K562 (cell line): Measurements from ENCODE around the gene KCNK2. TPM values are rescaled to one million over a fixed set of nuclear protein-coding genes. Genes with fewer than 3 reads are reported as not detected.

Source experiments
- ATAC-seq: fragments of 200-7000 bp; cut with Tn5 transposase; 3 replicates; pipeline ENCODE4 v1.9.1; 2020; ENCODE audit warnings: moderate library complexity
- BruUV-seq: library from RNA; stranded (reverse); fragments of 400-500 nt; replicated peaks from 2 replicates; lab custom pipeline; 2021; lab: Mats Ljungman, UMichigan
- CTCF ChIA-PET: fragments of 300-600 bp; formaldehyde crosslinking; extraction: SDS; loops from one replicate; lab custom pipeline; 2021; ENCODE audit warnings: low intra/inter-chr PET ratio; lab: Yijun Ruan, JAX
- POLR2A ChIA-PET: fragments of 300-600, 350-650 bp; sonication (Branson Sonifier 250); formaldehyde crosslinking; extraction: SDS; loops from one replicate; lab custom pipeline; 2021; ENCODE audit warnings: antibody characterized with exemption, inconsistent platforms; lab: Yijun Ruan, JAX
- DNase-seq, 4 experiments: peaks; one replicate each; pipeline versions ENCODE4 v3.0.0 to v3.0.0-alpha.2; 2011 to 2018; ENCODE audit warnings: low spot score in 3 of 4, mixed read lengths in 3 of 4; ENCODE audit errors: extremely low read depth in 1 of 4
- FAIRE-seq: peaks from 2 replicates; lab custom pipeline; 2011; peaks lifted over from hg19 to GRCh38; lab: Jason Lieb, UNC
- H2AFZ ChIP-seq: 2 replicates; pipeline ENCODE4 v1.6.0; 2011; ENCODE audit warnings: low read depth, low read length, control low read depth, inconsistent platforms
- H3K27ac ChIP-seq: fragments of 200-600 bp; 3 replicates; pipeline ENCODE4 v1.8.0; 2011; ENCODE audit warnings: low read depth, mild to moderate bottlenecking, control low read depth, inconsistent platforms, low read length, moderate library complexity, mixed read lengths; ENCODE audit errors: extremely low read depth
- H3K27me3 ChIP-seq, 2 experiments: fragments of 300-600 bp in 1 of 2; 2 replicates in 1 of 2; 3 replicates in 1 of 2; pipeline versions ENCODE4 v1.6.0 to v1.8.0; 2011; ENCODE audit warnings: inconsistent platforms in 2 of 2, low read length in 2 of 2, mild to moderate bottlenecking in 1 of 2, mixed read lengths in 1 of 2, moderate library complexity in 1 of 2; ENCODE audit not compliant: control insufficient read depth in 2 of 2, insufficient read depth in 2 of 2
- H3K36me3 ChIP-seq: fragments of 300-600 bp; 3 replicates; pipeline ENCODE4 v1.8.0; 2011; ENCODE audit warnings: mild to moderate bottlenecking, low read length, inconsistent platforms; ENCODE audit not compliant: control insufficient read depth, insufficient read depth
- H3K4me1 ChIP-seq, 2 experiments: fragments of 200-600 bp in 1 of 2; replicated peaks in 1 of 2; 2 replicates in 1 of 2; 3 replicates in 1 of 2; pipeline versions ENCODE4 v1.5.1 to v1.8.0; 2011; ENCODE audit warnings: inconsistent platforms in 2 of 2, low read length in 2 of 2, mild to moderate bottlenecking in 1 of 2, mixed read lengths in 1 of 2, moderate library complexity in 1 of 2; ENCODE audit not compliant: control insufficient read depth in 2 of 2, insufficient read depth in 2 of 2
- H3K4me2 ChIP-seq: 2 replicates; pipeline ENCODE4 v1.6.1; 2011; ENCODE audit warnings: low read length, control low read depth, inconsistent platforms, mixed read lengths; ENCODE audit not compliant: insufficient read depth
- H3K4me3 ChIP-seq: fragments of 200-600 bp; sonication (generic), shearing (Covaris generic); 2 replicates; pipeline ENCODE4 v1.5.1; 2016; ENCODE audit warnings: control low read depth, inconsistent platforms
- H3K79me2 ChIP-seq: fragments of 200-600 bp; 3 replicates; pipeline ENCODE4 v1.8.0; 2011; ENCODE audit warnings: low read length, inconsistent platforms; ENCODE audit not compliant: control insufficient read depth, insufficient read depth
- H3K9ac ChIP-seq, 2 experiments: 2 replicates each; pipeline versions ENCODE4 v1.6.0 to v1.6.1; 2011; ENCODE audit warnings: low read depth in 2 of 2, low read length in 2 of 2, control low read depth in 1 of 2, inconsistent platforms in 1 of 2, mild to moderate bottlenecking in 1 of 2, mixed read lengths in 1 of 2; ENCODE audit not compliant: insufficient read depth in 1 of 2
- H3K9me1 ChIP-seq: one replicate; pipeline ENCODE4 v1.6.0; 2011; ENCODE audit warnings: inconsistent platforms, mild to moderate bottlenecking, low read length, moderate library complexity; ENCODE audit not compliant: control insufficient read depth, insufficient read depth
- H3K9me3 ChIP-seq: replicated peaks from 2 replicates; pipeline ENCODE4 v1.5.1; 2011; ENCODE audit warnings: low read depth, low read length, inconsistent platforms; ENCODE audit not compliant: control insufficient read depth, insufficient read depth
- H4K20me1 ChIP-seq: replicated peaks from 2 replicates; pipeline ENCODE4 v1.6.1; 2011; ENCODE audit warnings: low read length, inconsistent platforms, mixed read lengths; ENCODE audit not compliant: control insufficient read depth, insufficient read depth
- ETV6 ChIP-seq, 3 experiments: fragments of 150-350 bp in 1 of 3; sonication (generic) in 1 of 3; formaldehyde crosslinking in 1 of 3; IDR thresholded peaks; 2 replicates each; pipeline versions ENCODE4 v1.6.1 to v1.8.0; 2014 to 2022; ENCODE audit warnings: borderline replicate concordance in 2 of 3, low read depth in 2 of 3, antibody characterized with exemption in 1 of 3, low read length in 1 of 3, mild to moderate bottlenecking in 1 of 3, missing genetic modification reagents in 1 of 3
- KDM4B ChIP-seq, 2 experiments: fragments of 450-650 bp in 1 of 2; sonication (generic) in 1 of 2; IDR thresholded peaks; 2 replicates each; pipeline ENCODE4 v1.6.1; 2016 to 2017; ENCODE audit warnings: borderline replicate concordance in 2 of 2, antibody characterized with exemption in 1 of 2, low read depth in 1 of 2, mild to moderate bottlenecking in 1 of 2
- KLF6 ChIP-seq: fragments of 250-450 bp; sonication (Bioruptor Pico); IDR thresholded peaks from 2 replicates; pipeline ENCODE4 v1.4.0; 2020; ENCODE audit warnings: mild to moderate bottlenecking, moderate library complexity, borderline replicate concordance
- MAFG ChIP-seq: fragments of 450-650 bp; conservative IDR thresholded peaks from 2 replicates; pipeline ENCODE4 v1.6.1; 2016; ENCODE audit warnings: missing genetic modification characterization, missing compliant biosample characterization
- MITF ChIP-seq: IDR thresholded peaks from 2 replicates; pipeline ENCODE4 v1.6.1; 2014; ENCODE audit warnings: antibody characterized with exemption
- SRF ChIP-seq, 2 experiments: fragments of 250-450, 450-650 bp in 1 of 2; sonication (Bioruptor Pico) in 1 of 2; sonication (generic) in 1 of 2; formaldehyde crosslinking; IDR thresholded peaks; 2 replicates each; pipeline versions ENCODE4 v1.5.0 to v1.5.1; 2020 to 2022; ENCODE audit warnings: mild to moderate bottlenecking in 1 of 2, missing genetic modification reagents in 1 of 2
- STAT5B ChIP-seq: fragments of 250-450 bp; sonication (Bioruptor Pico); IDR thresholded peaks from 2 replicates; pipeline ENCODE4 v1.8.0; 2021; ENCODE audit warnings: mild to moderate bottlenecking, inconsistent platforms
- ZNF395 ChIP-seq: fragments of 200-800 bp; sonication (Bioruptor generic); IDR thresholded peaks from 2 replicates; pipeline ENCODE4 v1.6.1; 2017; ENCODE audit warnings: missing genetic modification characterization, missing compliant biosample characterization
- ZNF589 ChIP-seq: fragments of 200-800 bp; sonication (Bioruptor generic); IDR thresholded peaks from 2 replicates; pipeline ENCODE4 v1.6.1; 2016; ENCODE audit warnings: low read depth, missing genetic modification characterization, missing compliant biosample characterization
- in situ Hi-C: fragments of 300-500 bp; cut with MboI; formaldehyde crosslinking; loops from 4 replicates; pipeline ENCODE4 v1.15.0; 2018; ENCODE audit warnings: inconsistent platforms, mixed read lengths
- intact Hi-C: fragments of 100-400 bp; cut with micrococcal nuclease; formaldehyde crosslinking; loops from 2 replicates; pipeline ENCODE4 v1.14.2; 2022
- polyA plus RNA-seq, 8 experiments: library from polyadenylated mRNA; depleted of rRNA in 4 of 8; stranded (reverse) in 5 of 8; unstranded in 3 of 8; fragments of >200 nt; fragmentation: Nextera tagmentation in 2 of 8; fragmentation: Illumina TruSeq in 1 of 8; extraction: Ambion mirVana in 2 of 8; extraction: Trizol in 1 of 8; gene quantifications; 2 replicates each; pipeline versions ENCODE4 v1.2.1 to v1.2.3, GENCODE V29; 2011 to 2014; ENCODE audit warnings: inconsistent platforms in 1 of 8, missing spikeins in 1 of 8
- total RNA-seq, 7 experiments: library from RNA; depleted of rRNA in 6 of 7; stranded (reverse); fragments of >200 nt in 6 of 7; fragmentation: Illumina TruSeq in 2 of 7; extraction: Trizol in 2 of 7; gene quantifications; 2 replicates each; pipeline versions ENCODE4 v1.2.1 to v1.2.3, GENCODE V29; 2011 to 2021; ENCODE audit warnings: low replicate concordance in 1 of 7
- TF ChIP-seq, protein P1 (sequence below): sonication (generic); formaldehyde crosslinking; IDR thresholded peaks from 2 replicates; pipeline ENCODE4 v1.8.1; 2023; ENCODE audit warnings: mild to moderate bottlenecking, missing genetic modification reagents

Gene KCNK2
- total and polyA plus RNA-seq, 9 of the 15 experiments (the other 6 are each of a cell fraction or from before 2014, with no cell fraction given) = 0.04 to 0.13 (median 0.05) TPM; not detected in 3

GRCh38 chr1:215131291-215131690 lies 48.8 kb downstream of the KCNK2 start:
- DNase-seq = no peak
- Histone ChIP-seq H3K4me1 (no peaks in the 10 kb centered on the region), H3K27me3 (no peaks in the 10 kb centered on the region)
- TF ChIP-seq ETV6 (IDR thresholded peaks at IDR 0.05; ENCODE audit: borderline replicate concordance in 1 of 2, low read depth in 2 of 2, low read length in 1 of 2) (no peak), ETV6 (CRISPR knock-in tag; IDR thresholded peaks at IDR 0.05; ENCODE audit: borderline replicate concordance) (no peak), STAT5B (CRISPR knock-in tag) (no peak), ZNF395 (CRISPR knock-in tag) (no peak), MAFG (tag) (no peak), KDM4B (IDR thresholded peaks at IDR 0.05; ENCODE audit: borderline replicate concordance in 2 of 2, low read depth in 1 of 2) (no peak), KLF6 (no peak), MITF (no peak), ZNF589 (CRISPR knock-in tag) (no peak), SRF (CRISPR knock-in tag; IDR thresholded peaks at IDR 0.05) (no peak)
- TF ChIP-seq, protein P1, sequence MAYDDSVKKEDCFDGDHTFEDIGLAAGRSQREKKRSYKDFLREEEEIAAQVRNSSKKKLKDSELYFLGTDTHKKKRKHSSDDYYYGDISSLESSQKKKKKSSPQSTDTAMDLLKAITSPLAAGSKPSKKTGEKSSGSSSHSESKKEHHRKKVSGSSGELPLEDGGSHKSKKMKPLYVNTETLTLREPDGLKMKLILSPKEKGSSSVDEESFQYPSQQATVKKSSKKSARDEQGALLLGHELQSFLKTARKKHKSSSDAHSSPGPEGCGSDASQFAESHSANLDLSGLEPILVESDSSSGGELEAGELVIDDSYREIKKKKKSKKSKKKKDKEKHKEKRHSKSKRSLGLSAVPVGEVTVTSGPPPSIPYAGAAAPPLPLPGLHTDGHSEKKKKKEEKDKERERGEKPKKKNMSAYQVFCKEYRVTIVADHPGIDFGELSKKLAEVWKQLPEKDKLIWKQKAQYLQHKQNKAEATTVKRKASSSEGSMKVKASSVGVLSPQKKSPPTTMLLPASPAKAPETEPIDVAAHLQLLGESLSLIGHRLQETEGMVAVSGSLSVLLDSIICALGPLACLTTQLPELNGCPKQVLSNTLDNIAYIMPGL (CRISPR knock-in tag) = no peak
- TF ChIP-seq, all 486 proteins: peak for 0
- Histone ChIP-seq H4K20me1 (no peaks in the 10 kb centered on the region), H3K9ac (no peak overlapping the region), H3K9me1 (no peaks in the 10 kb centered on the region), H3K9me3 (no peaks in the 10 kb centered on the region), H3K4me3 (no peak overlapping the region), H3K36me3 (no peaks in the 10 kb centered on the region), H3K27ac (no peak overlapping the region), H2AFZ (no peak overlapping the region), H3K79me2 (no peaks in the 10 kb centered on the region), H3K4me2 (no peak overlapping the region)
- ChIA-PET POLR2A (no interaction called here), CTCF (no interaction called here)
- intact Hi-C loops (no loop called here), in situ Hi-C loops (no loop called here)
- ATAC-seq (no peak), FAIRE-seq (no peak)
- BruUV-seq = no TSS peak
